A549 (cell line): ENCODE data around the gene RGS16.

ENCODE experiments used
- BHLHE40 ChIP-seq: IDR thresholded peaks from 2 replicates; pipeline ENCODE4 v1.6.1; 2012; ENCODE audit warnings: low read depth, low read length, inconsistent platforms
- JUNB ChIP-seq: fragments of >200 bp; sonication (Bioruptor Twin); formaldehyde crosslinking; IDR thresholded peaks from 2 replicates; pipeline ENCODE4 v1.6.1; 2016
- RFX5 ChIP-seq: fragments of 450-650 bp; IDR thresholded peaks from 2 replicates; pipeline ENCODE4 v1.7.1; 2014; ENCODE audit warnings: antibody characterized with exemption, mild to moderate bottlenecking, moderate library complexity
- ZFP36 ChIP-seq: fragments of 450-650 bp; IDR thresholded peaks from 2 replicates; pipeline ENCODE4 v1.6.1; 2014; ENCODE audit warnings: borderline replicate concordance; ENCODE audit not compliant: partially characterized antibody
- TF ChIP-seq, protein P1 (sequence below): fragments of >200 bp; sonication (Bioruptor Twin); formaldehyde crosslinking; IDR thresholded peaks from 3 replicates; pipeline ENCODE4 v1.5.1; 2016

DNA sequence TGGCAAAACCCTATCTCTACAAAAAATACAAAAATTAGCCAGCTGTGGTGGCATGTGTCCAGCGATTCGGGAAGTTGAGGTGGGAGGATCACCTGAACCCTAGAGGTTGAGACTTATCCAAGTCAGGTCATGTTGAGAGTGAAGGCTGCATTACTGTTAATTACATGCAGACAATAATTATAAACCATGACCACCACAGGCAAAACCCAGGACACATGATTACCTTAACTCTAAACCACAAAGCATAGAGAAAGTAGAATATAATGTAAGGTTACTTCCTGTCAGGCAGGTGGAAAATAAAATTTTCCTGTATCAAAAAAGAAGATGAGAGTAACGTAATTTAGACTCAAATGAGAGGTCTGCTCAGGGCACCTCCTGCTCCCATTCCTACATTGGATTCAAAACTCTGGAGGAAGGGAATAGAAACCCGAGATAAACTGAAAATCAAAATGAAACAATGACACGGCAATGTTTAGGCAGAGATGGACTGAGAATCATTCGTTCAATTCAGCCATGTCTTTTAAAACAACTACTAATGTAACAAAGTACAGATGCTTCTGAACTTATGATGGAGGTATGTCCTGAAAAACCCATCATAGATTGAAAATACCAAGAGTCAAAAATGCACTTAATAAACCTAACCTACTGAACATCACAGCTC lies 46.6 kb upstream of the RGS16 start:
- TF ChIP-seq, protein P1, sequence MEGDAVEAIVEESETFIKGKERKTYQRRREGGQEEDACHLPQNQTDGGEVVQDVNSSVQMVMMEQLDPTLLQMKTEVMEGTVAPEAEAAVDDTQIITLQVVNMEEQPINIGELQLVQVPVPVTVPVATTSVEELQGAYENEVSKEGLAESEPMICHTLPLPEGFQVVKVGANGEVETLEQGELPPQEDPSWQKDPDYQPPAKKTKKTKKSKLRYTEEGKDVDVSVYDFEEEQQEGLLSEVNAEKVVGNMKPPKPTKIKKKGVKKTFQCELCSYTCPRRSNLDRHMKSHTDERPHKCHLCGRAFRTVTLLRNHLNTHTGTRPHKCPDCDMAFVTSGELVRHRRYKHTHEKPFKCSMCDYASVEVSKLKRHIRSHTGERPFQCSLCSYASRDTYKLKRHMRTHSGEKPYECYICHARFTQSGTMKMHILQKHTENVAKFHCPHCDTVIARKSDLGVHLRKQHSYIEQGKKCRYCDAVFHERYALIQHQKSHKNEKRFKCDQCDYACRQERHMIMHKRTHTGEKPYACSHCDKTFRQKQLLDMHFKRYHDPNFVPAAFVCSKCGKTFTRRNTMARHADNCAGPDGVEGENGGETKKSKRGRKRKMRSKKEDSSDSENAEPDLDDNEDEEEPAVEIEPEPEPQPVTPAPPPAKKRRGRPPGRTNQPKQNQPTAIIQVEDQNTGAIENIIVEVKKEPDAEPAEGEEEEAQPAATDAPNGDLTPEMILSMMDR: no peak
- TF ChIP-seq BHLHE40 (no peak), JUNB (no peak), RFX5 (no peak), ZFP36 (no peak)
